ENCODE measurements around the gene HOXA2.

HOXA2 gene

GRCh38 chr7:27115221-27116026 lies 12.9 kb upstream of the HOXA2 start (continued):
- TF ChIP-seq, protein P1, sequence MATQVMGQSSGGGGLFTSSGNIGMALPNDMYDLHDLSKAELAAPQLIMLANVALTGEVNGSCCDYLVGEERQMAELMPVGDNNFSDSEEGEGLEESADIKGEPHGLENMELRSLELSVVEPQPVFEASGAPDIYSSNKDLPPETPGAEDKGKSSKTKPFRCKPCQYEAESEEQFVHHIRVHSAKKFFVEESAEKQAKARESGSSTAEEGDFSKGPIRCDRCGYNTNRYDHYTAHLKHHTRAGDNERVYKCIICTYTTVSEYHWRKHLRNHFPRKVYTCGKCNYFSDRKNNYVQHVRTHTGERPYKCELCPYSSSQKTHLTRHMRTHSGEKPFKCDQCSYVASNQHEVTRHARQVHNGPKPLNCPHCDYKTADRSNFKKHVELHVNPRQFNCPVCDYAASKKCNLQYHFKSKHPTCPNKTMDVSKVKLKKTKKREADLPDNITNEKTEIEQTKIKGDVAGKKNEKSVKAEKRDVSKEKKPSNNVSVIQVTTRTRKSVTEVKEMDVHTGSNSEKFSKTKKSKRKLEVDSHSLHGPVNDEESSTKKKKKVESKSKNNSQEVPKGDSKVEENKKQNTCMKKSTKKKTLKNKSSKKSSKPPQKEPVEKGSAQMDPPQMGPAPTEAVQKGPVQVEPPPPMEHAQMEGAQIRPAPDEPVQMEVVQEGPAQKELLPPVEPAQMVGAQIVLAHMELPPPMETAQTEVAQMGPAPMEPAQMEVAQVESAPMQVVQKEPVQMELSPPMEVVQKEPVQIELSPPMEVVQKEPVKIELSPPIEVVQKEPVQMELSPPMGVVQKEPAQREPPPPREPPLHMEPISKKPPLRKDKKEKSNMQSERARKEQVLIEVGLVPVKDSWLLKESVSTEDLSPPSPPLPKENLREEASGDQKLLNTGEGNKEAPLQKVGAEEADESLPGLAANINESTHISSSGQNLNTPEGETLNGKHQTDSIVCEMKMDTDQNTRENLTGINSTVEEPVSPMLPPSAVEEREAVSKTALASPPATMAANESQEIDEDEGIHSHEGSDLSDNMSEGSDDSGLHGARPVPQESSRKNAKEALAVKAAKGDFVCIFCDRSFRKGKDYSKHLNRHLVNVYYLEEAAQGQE (tag by site-specific recombination; IDR thresholded peaks at IDR 0.05), result peak; percentile 52; the same call in 1 of the 2 replicates
- TF ChIP-seq WT1 (tag by site-specific recombination; IDR thresholded peaks at IDR 0.05) (peak; percentile 84), ZNF138 (tag by site-specific recombination; IDR thresholded peaks at IDR 0.05; ENCODE audit: borderline replicate concordance) (no peak), ZEB2 (tag by site-specific recombination; IDR thresholded peaks at IDR 0.05) (peak; percentile 80), ZNF610 (tag by site-specific recombination; IDR thresholded peaks at IDR 0.05; ENCODE audit: borderline replicate concordance) (no peak), ZNF560 (tag by site-specific recombination; IDR thresholded peaks at IDR 0.05; ENCODE audit: borderline replicate concordance) (no peak), ZFP37 (tag by site-specific recombination; IDR thresholded peaks at IDR 0.05) (peak; percentile 96), ZNF501 (tag by site-specific recombination; IDR thresholded peaks at IDR 0.05) (0 out of 2 replicates have a peak, but pooled peaks have one; percentile 33), ZNF302 (tag by site-specific recombination; IDR thresholded peaks at IDR 0.05; ENCODE audit: low read depth) (no peak), ZNF132 (tag by site-specific recombination; IDR thresholded peaks at IDR 0.05; ENCODE audit: borderline replicate concordance) (no peak), ZNF114 (tag by site-specific recombination; IDR thresholded peaks at IDR 0.05) (no peak), ZNF416 (tag by site-specific recombination; IDR thresholded peaks at IDR 0.05) (no peak), ZNF623 (tag by site-specific recombination; IDR thresholded peaks at IDR 0.05) (no peak), ZNF548 (tag by site-specific recombination; IDR thresholded peaks at IDR 0.05) (no peak), PATZ1 (tag by site-specific recombination; IDR thresholded peaks at IDR 0.05) (peak; percentile 44; the same call in 1 of the 2 replicates), TCF7L2 (IDR thresholded peaks at IDR 0.05; ENCODE audit: borderline replicate concordance, low read depth, low read length) (peak; percentile 93), ZNF558 (tag by site-specific recombination; IDR thresholded peaks at IDR 0.05) (no peak), HIC1 (tag by site-specific recombination; IDR thresholded peaks at IDR 0.05) (0 out of 2 replicates have a peak, but pooled peaks have one; percentile 33), ZNF529 (tag by site-specific recombination; IDR thresholded peaks at IDR 0.05; ENCODE audit: insufficient replicate concordance) (no peak), ZNF404 (tag by site-specific recombination; IDR thresholded peaks at IDR 0.05) (no peak), KLF17 (tag by site-specific recombination; IDR thresholded peaks at IDR 0.05) (peak; percentile 74; the same call in 1 of the 2 replicates), ZBTB20 (tag by site-specific recombination; IDR thresholded peaks at IDR 0.05) (peak; percentile 19; the same call in 1 of the 2 replicates), ZNF223 (tag by site-specific recombination; IDR thresholded peaks at IDR 0.05) (no peak), ZNF2 (tag by site-specific recombination; IDR thresholded peaks at IDR 0.05) (peak; percentile 72), ZNF324 (tag by site-specific recombination; IDR thresholded peaks at IDR 0.05) (no peak), ZNF707 (tag by site-specific recombination; IDR thresholded peaks at IDR 0.05) (no peak), ZNF175 (tag by site-specific recombination; IDR thresholded peaks at IDR 0.05) (no peak), ZIC2 (tag by site-specific recombination; IDR thresholded peaks at IDR 0.05) (peak; percentile 33; the same call in 1 of the 2 replicates), KLF7 (tag by site-specific recombination; IDR thresholded peaks at IDR 0.05; ENCODE audit: borderline replicate concordance) (peak; percentile 51; the same call in 1 of the 2 replicates)
- TF ChIP-seq, protein P2, sequence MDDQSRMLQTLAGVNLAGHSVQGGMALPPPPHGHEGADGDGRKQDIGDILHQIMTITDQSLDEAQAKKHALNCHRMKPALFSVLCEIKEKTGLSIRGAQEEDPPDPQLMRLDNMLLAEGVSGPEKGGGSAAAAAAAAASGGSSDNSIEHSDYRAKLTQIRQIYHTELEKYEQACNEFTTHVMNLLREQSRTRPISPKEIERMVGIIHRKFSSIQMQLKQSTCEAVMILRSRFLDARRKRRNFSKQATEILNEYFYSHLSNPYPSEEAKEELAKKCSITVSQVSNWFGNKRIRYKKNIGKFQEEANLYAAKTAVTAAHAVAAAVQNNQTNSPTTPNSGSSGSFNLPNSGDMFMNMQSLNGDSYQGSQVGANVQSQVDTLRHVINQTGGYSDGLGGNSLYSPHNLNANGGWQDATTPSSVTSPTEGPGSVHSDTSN (CRISPR knock-in tag; IDR thresholded peaks at IDR 0.05), result no peak

Data from HEK293 (cell line).